Karpas-422 (cell line): ENCODE data around the gene TMEM69. TPM values are rescaled to one million over a fixed set of nuclear protein-coding genes. Genes with fewer than 3 reads are reported as not detected.

Source experiments
- DNase-seq: peaks from one replicate; pipeline ENCODE4 v3.0.0-alpha.2; 2015
- H2AFZ ChIP-seq: fragments of 200-600 bp; sonication (generic); 2 replicates; pipeline ENCODE4 v1.6.1; 2014; ENCODE audit warnings: antibody characterized with exemption, low read length, mixed read lengths
- H3K27ac ChIP-seq: fragments of 200-600 bp; sonication (generic); 2 replicates; pipeline ENCODE4 v1.5.1; 2014; ENCODE audit warnings: mild to moderate bottlenecking, low read length, moderate library complexity
- H3K27me3 ChIP-seq: fragments of 200-600 bp; sonication (generic); 2 replicates; pipeline ENCODE4 v1.6.1; 2014; ENCODE audit warnings: low read length, mixed read lengths
- H3K36me3 ChIP-seq: fragments of 200-600 bp; sonication (generic); 2 replicates; pipeline ENCODE4 v1.6.1; 2014; ENCODE audit warnings: low read length, mixed read lengths; ENCODE audit not compliant: insufficient read depth
- H3K4me1 ChIP-seq: fragments of 200-600 bp; sonication (generic); 2 replicates; pipeline ENCODE4 v1.6.1; 2014; ENCODE audit warnings: mild to moderate bottlenecking, low read length, mixed read lengths
- H3K4me2 ChIP-seq: fragments of 200-600 bp; sonication (generic); 2 replicates; pipeline ENCODE4 v1.6.1; 2014; ENCODE audit warnings: low read length, low read depth, mild to moderate bottlenecking; ENCODE audit not compliant: poor library complexity, severe bottlenecking
- H3K4me3 ChIP-seq: fragments of 200-600 bp; sonication (generic); 2 replicates; pipeline ENCODE4 v1.5.1; 2014; ENCODE audit warnings: mild to moderate bottlenecking, antibody characterized with exemption, low read length, mixed read lengths
- H3K79me2 ChIP-seq: fragments of 200-600 bp; sonication (generic); 2 replicates; pipeline ENCODE4 v1.6.1; 2014; ENCODE audit warnings: mild to moderate bottlenecking, low read length, mixed read lengths
- H3K9ac ChIP-seq: fragments of 200-600 bp; sonication (generic); 2 replicates; pipeline ENCODE4 v1.6.0; 2014; ENCODE audit warnings: low read length
- H3K9me2 ChIP-seq: fragments of 200-600 bp; sonication (generic), shearing (Covaris generic); replicated peaks from 2 replicates; pipeline ENCODE4 v1.6.0; 2014; ENCODE audit warnings: mild to moderate bottlenecking, low read length, moderate library complexity; ENCODE audit not compliant: insufficient read depth
- H3K9me3 ChIP-seq: fragments of 300-700, 200-600 bp; sonication (generic); 2 replicates; pipeline ENCODE4 v1.6.1; 2014; ENCODE audit warnings: low read length, mixed read lengths
- H4K20me1 ChIP-seq: fragments of 200-600 bp; sonication (generic); 2 replicates; pipeline ENCODE4 v1.6.1; 2014; ENCODE audit warnings: mild to moderate bottlenecking, antibody characterized with exemption, low read length, low read depth; ENCODE audit not compliant: insufficient read depth
- total RNA-seq: library from RNA; depleted of rRNA; stranded (reverse); fragments of >200 nt; shearing (Covaris generic); gene quantifications from 2 replicates; pipeline ENCODE4 v1.2.3, GENCODE V29; 2014; ENCODE audit warnings: low replicate concordance

Gene TMEM69
- total RNA-seq, 1 experiment from 2014 or later, result 86.1 TPM

- H3K36me3 ChIP-seq, result peaks cover 73% of the 10 kb centered on the region
- H3K4me2 ChIP-seq, result no peak overlapping the region
- no peaks in the 10 kb centered on the region for H3K27me3 ChIP-seq
- H3K9ac ChIP-seq, result no peak overlapping the region
- 0 out of 2 replicates have a peak, but pooled peaks cover 8% of the 10 kb centered on the region for H4K20me1 ChIP-seq
- H3K9me3 ChIP-seq, result no peaks in the 10 kb centered on the region
- H3K4me3 ChIP-seq, result no peak overlapping the region
- H3K27ac ChIP-seq, result no peak overlapping the region
- no peak for DNase-seq
- H3K4me1 ChIP-seq, result no peaks in the 10 kb centered on the region
- no peaks in the 10 kb centered on the region for H3K9me2 ChIP-seq
- H3K79me2 ChIP-seq, result peaks cover 78% of the 10 kb centered on the region
- H2AFZ ChIP-seq, result no peak overlapping the region
Measured at GRCh38 chr1:45656573-45657226, 31.3 kb upstream of the TMEM69 start.

GRCh38 chr1:45658171-45658570 lies 29.8 kb upstream of the TMEM69 start:
- H4K20me1 ChIP-seq, result peaks cover 17% of the 10 kb centered on the region
- no peak for DNase-seq
- peaks cover 79% of the 10 kb centered on the region for H3K79me2 ChIP-seq

GRCh38 chr1:45659222-45659621 lies 28.8 kb upstream of the TMEM69 start:
- H3K9me2 ChIP-seq, result no peaks in the 10 kb centered on the region
- peaks cover 86% of the 10 kb centered on the region for H3K79me2 ChIP-seq
- no peak for DNase-seq
- H3K27me3 ChIP-seq, result no peaks in the 10 kb centered on the region
- peaks cover 57% of the 10 kb centered on the region for H3K36me3 ChIP-seq
- H3K9me3 ChIP-seq, result no peaks in the 10 kb centered on the region
- H2AFZ ChIP-seq, result no peak overlapping the region
- H3K4me1 ChIP-seq, result no peaks in the 10 kb centered on the region
- H4K20me1 ChIP-seq, result peaks cover 23% of the 10 kb centered on the region
- no peak overlapping the region for H3K27ac ChIP-seq
- H3K4me3 ChIP-seq, result no peak overlapping the region
- H3K9ac ChIP-seq, result no peak overlapping the region
- H3K4me2 ChIP-seq, result no peak overlapping the region

More at GRCh38 chr1:45658171-45658570, 29.8 kb upstream of the TMEM69 start:
- Histone ChIP-seq H3K4me3 (no peak overlapping the region), H3K27ac (no peak overlapping the region), H3K9me3 (no peaks in the 10 kb centered on the region), H3K9me2 (no peaks in the 10 kb centered on the region), H2AFZ (no peak overlapping the region), H3K36me3 (peaks cover 61% of the 10 kb centered on the region), H3K4me1 (no peaks in the 10 kb centered on the region), H3K4me2 (no peak overlapping the region), H3K9ac (no peak overlapping the region), H3K27me3 (no peaks in the 10 kb centered on the region)

DNA sequence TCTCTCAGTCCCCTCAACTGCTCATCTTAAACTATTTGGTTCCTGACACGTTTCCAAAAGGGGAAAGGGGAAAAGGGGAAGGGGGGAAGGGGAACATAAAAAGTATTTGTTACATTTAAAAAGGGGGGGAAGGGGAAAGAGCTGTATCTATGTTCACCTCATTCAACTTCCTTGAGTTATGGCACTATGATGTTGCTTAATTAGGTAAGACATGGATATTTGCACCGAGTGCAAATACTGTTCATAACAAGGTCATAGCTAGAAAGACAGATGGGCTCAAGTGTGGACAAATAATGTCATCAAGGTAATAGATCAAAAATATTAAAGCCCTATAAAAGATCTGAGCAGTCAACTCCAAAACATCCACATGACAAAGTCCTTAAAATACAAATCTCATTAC lies 27.6 kb upstream of the TMEM69 start:
- H4K20me1 ChIP-seq, result peaks cover 25% of the 10 kb centered on the region
- no peak overlapping the region for H3K4me3 ChIP-seq
- DNase-seq, result no peak
- H3K4me1 ChIP-seq, result no peaks in the 10 kb centered on the region
- no peak overlapping the region for H3K4me2 ChIP-seq
- no peaks in the 10 kb centered on the region for H3K27me3 ChIP-seq
- no peaks in the 10 kb centered on the region for H3K9me2 ChIP-seq
- peaks cover 84% of the 10 kb centered on the region for H3K79me2 ChIP-seq
- no peaks in the 10 kb centered on the region for H3K9me3 ChIP-seq
- peaks cover 46% of the 10 kb centered on the region for H3K36me3 ChIP-seq
- H3K9ac ChIP-seq, result no peak overlapping the region
- no peak overlapping the region for H3K27ac ChIP-seq
- H2AFZ ChIP-seq, result no peak overlapping the region

DNA sequence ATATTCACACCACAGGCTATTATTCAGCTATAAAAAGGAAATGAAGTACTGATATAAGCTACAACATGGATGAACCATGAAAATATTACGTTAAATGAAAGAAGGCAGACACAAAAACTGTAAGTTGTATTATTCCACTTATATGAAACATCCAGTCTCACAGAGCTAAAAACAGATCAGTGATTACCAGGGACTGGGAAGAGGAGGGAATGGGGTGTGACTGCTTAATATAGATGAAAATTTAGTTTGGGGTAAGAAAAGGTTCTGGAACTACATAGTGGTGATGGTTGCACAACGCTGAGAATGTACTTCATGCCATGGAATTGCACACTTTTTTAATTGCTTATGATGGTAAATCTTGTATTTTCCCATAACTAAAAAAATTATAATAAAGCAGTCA lies 21.1 kb upstream of the TMEM69 start:
- no peak overlapping the region for H3K4me2 ChIP-seq
- no peaks in the 10 kb centered on the region for H3K9me3 ChIP-seq
- H2AFZ ChIP-seq, result no peak overlapping the region
- H3K79me2 ChIP-seq, result peaks cover 99% of the 10 kb centered on the region
- H3K36me3 ChIP-seq, result peaks cover 5% of the 10 kb centered on the region; the same call in 1 of the 2 replicates
- H3K9ac ChIP-seq, result no peak overlapping the region
- no peak overlapping the region for H3K27ac ChIP-seq
- H3K27me3 ChIP-seq, result no peaks in the 10 kb centered on the region
- no peak overlapping the region for H3K4me3 ChIP-seq
- H3K9me2 ChIP-seq, result no peaks in the 10 kb centered on the region
- peaks cover 54% of the 10 kb centered on the region for H4K20me1 ChIP-seq
- no peak for DNase-seq
- peaks cover 3% of the 10 kb centered on the region; the same call in 1 of the 2 replicates for H3K4me1 ChIP-seq

DNA sequence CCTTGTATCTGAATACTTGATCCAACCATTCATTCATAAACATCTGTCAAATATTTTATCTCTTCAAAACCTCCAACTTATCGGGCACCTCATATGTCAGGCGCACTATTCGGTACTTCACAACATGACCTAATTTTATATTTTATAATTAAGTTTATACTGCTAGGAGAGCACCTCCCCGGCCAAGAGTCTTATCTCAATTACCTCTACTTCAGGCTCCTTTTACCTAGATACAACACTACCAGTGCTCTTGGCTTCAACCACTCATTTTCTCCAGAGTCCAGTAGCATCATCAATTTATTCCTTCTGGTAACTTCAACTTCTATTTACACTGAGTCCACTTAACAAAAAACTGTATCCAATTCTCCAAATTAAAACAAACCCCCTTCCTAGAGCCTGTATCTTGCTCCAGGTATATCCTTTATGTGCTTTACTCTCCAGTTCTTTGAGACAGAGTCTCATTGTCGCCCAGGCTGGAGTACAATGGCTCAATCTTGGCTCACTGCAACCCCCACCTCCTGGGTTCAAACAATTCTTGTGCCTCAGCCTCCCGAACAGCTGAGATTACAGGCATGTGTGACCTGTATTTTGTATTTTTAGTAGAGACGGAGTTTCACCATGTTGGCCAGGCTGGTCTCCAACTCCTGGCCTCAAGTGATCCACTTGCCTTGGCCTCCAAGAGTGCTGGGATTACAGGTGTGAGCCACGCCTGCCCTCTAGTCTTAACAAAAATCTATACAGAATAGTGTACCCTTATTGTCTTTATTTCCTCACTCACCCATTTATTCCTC lies 20.5 kb upstream of the TMEM69 start:
- Histone ChIP-seq H3K9ac (no peak overlapping the region), H3K4me1 (peaks cover 3% of the 10 kb centered on the region; the same call in 1 of the 2 replicates), H3K4me2 (no peak overlapping the region), H2AFZ (no peak overlapping the region), H4K20me1 (peaks cover 52% of the 10 kb centered on the region), H3K27me3 (no peaks in the 10 kb centered on the region), H3K9me2 (no peaks in the 10 kb centered on the region), H3K79me2 (peaks cover 99% of the 10 kb centered on the region), H3K27ac (no peak overlapping the region), H3K36me3 (peaks cover 5% of the 10 kb centered on the region; the same call in 1 of the 2 replicates), H3K4me3 (no peak overlapping the region), H3K9me3 (no peaks in the 10 kb centered on the region)
- no peak for DNase-seq

DNA sequence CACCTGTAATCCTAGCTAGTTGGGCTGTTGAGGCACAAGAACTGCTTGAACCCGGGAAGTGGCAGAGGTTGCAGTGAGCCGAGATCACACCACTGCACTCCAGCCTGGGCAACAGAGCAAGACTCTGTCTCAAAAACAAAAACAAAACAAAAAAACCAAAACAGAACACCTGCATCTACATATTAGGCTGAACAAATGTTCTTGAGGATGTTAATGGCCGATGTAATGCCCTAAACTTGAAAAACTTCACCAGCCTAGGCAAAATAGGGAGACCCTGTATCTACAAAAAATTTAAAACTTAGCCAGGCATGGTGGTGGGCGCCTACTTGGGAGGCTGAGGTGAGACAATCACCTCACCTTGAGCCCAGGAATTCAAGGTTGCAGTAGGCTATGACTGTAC lies 19.5 kb upstream of the TMEM69 start:
- peaks cover 50% of the 10 kb centered on the region for H4K20me1 ChIP-seq

GRCh38 chr1:45669379-45669778 lies 18.6 kb upstream of the TMEM69 start:
- Histone ChIP-seq H3K79me2 (peaks cover 100% of the 10 kb centered on the region), H3K4me2 (no peak overlapping the region), H3K36me3 (peaks cover 5% of the 10 kb centered on the region; the same call in 1 of the 2 replicates), H2AFZ (no peak overlapping the region), H3K9me2 (no peaks in the 10 kb centered on the region), H3K27me3 (no peaks in the 10 kb centered on the region), H4K20me1 (peaks cover 46% of the 10 kb centered on the region), H3K27ac (no peak overlapping the region), H3K4me1 (peaks cover 3% of the 10 kb centered on the region; the same call in 1 of the 2 replicates), H3K9me3 (no peaks in the 10 kb centered on the region), H3K9ac (no peak overlapping the region), H3K4me3 (no peak overlapping the region)
- no peak for DNase-seq

More for the DNA sequence above, 19.5 kb upstream of the TMEM69 start:
- Histone ChIP-seq H3K27me3 (no peaks in the 10 kb centered on the region), H2AFZ (no peak overlapping the region), H3K4me1 (peaks cover 3% of the 10 kb centered on the region; the same call in 1 of the 2 replicates), H3K9ac (no peak overlapping the region), H3K79me2 (peaks cover 99% of the 10 kb centered on the region), H3K4me2 (no peak overlapping the region), H3K9me3 (no peaks in the 10 kb centered on the region), H3K36me3 (peaks cover 5% of the 10 kb centered on the region; the same call in 1 of the 2 replicates), H3K9me2 (no peaks in the 10 kb centered on the region), H3K4me3 (no peak overlapping the region), H3K27ac (no peak overlapping the region)
- no peak for DNase-seq
